Mammary epithelial cell (primary cell): ENCODE measurements around the gene GPBP1L1.

Experiments used
- CTCF ChIP-seq, 2 donors: IDR thresholded peaks in 1 of 2; conservative IDR thresholded peaks in 1 of 2; 2 replicates each; pipeline ENCODE4 v1.5.1; 2011 to 2012; ENCODE audit warnings: inconsistent platforms in 2 of 2, low read length in 2 of 2, mild to moderate bottlenecking in 2 of 2, control low read depth in 1 of 2, low read depth in 1 of 2; ENCODE audit not compliant: insufficient read depth in 1 of 2; ENCODE audit errors: extremely low read depth in 1 of 2
- EZH2 ChIP-seq: IDR thresholded peaks from 2 replicates; pipeline ENCODE4 v1.6.1; 2012; ENCODE audit warnings: low read length, inconsistent platforms, borderline replicate concordance

GRCh38 chr1:45594412-45594811 lies 91.9 kb downstream of the GPBP1L1 start:
- TF ChIP-seq CTCF (conservative IDR thresholded peaks at IDR 0.05 in 1 of 2, IDR thresholded peaks at IDR 0.05 in 1 of 2; ENCODE audit: extremely low read depth in 1 of 2, insufficient read depth in 1 of 2, low read depth in 1 of 2, low read length in 2 of 2): no peak
- no peak for TF ChIP-seq EZH2
